OCI-LY1 (cell line): ENCODE results near the gene CYB5D1.

Experiments used
- H2AFZ ChIP-seq: fragments of 200-600 bp; sonication (generic), shearing (Covaris generic); 2 replicates; pipeline ENCODE4 v1.6.0; 2014; ENCODE audit warnings: antibody characterized with exemption, mild to moderate bottlenecking, low read length
- H3F3A ChIP-seq: fragments of 200-600 bp; sonication (generic), shearing (Covaris generic); 2 replicates; pipeline ENCODE4 v1.6.0; 2014; ENCODE audit warnings: mild to moderate bottlenecking, antibody characterized with exemption, low read length, moderate library complexity; ENCODE audit not compliant: insufficient read depth
- H3K27ac ChIP-seq: fragments of 200-600 bp; sonication (generic); 2 replicates; pipeline ENCODE4 v1.5.1; 2014; ENCODE audit warnings: low read length, mixed run types, mild to moderate bottlenecking, low read depth; ENCODE audit not compliant: poor library complexity, severe bottlenecking
- H3K27me3 ChIP-seq: fragments of 200-600 bp; sonication (generic); 2 replicates; pipeline ENCODE4 v1.6.0; 2014; ENCODE audit warnings: antibody characterized with exemption, mild to moderate bottlenecking, low read length, moderate library complexity; ENCODE audit not compliant: insufficient read depth
- H3K36me3 ChIP-seq: fragments of 200-600 bp; sonication (generic); 2 replicates; pipeline ENCODE4 v1.6.1; 2014; ENCODE audit warnings: mild to moderate bottlenecking, antibody characterized with exemption, low read length, moderate library complexity, mixed read lengths; ENCODE audit not compliant: insufficient read depth
- H3K4me1 ChIP-seq: fragments of 200-600 bp; sonication (generic); 2 replicates; pipeline ENCODE4 v1.5.1; 2014; ENCODE audit warnings: mild to moderate bottlenecking, low read length, moderate library complexity; ENCODE audit not compliant: insufficient read depth, severe bottlenecking
- H3K4me2 ChIP-seq: fragments of 200-600 bp; sonication (generic), shearing (Covaris generic); 2 replicates; pipeline ENCODE4 v1.6.1; 2014; ENCODE audit warnings: low read length
- H3K4me3 ChIP-seq: fragments of 200-600 bp; sonication (generic); 2 replicates; pipeline ENCODE4 v1.5.1; 2014; ENCODE audit warnings: low read length, low read depth, mild to moderate bottlenecking, mixed read lengths; ENCODE audit not compliant: poor library complexity, severe bottlenecking
- H3K79me2 ChIP-seq: fragments of 200-600 bp; shearing (Covaris generic); 2 replicates; pipeline ENCODE4 v1.6.1; 2016; ENCODE audit warnings: mixed run types, low read length, mixed read lengths; ENCODE audit not compliant: insufficient read depth
- H3K9ac ChIP-seq: fragments of 200-600 bp; sonication (generic), shearing (Covaris generic); 2 replicates; pipeline ENCODE4 v1.6.1; 2014; ENCODE audit warnings: mild to moderate bottlenecking, low read length, mixed read lengths
- H3K9me2 ChIP-seq: fragments of 200-600 bp; sonication (generic), shearing (Covaris generic); 2 replicates; pipeline ENCODE4 v1.6.1; 2014; ENCODE audit warnings: low read depth, mild to moderate bottlenecking, low read length, mixed read lengths
- H3K9me3 ChIP-seq: fragments of 200-600 bp; shearing (Covaris generic); 2 replicates; pipeline ENCODE4 v1.6.1; 2014; ENCODE audit warnings: low read length, mixed read lengths
- H4K20me1 ChIP-seq: fragments of 200-600 bp; sonication (generic), shearing (Covaris generic); 2 replicates; pipeline ENCODE4 v1.6.0; 2016; ENCODE audit warnings: mild to moderate bottlenecking, low read length; ENCODE audit not compliant: insufficient read depth
- EZH2 ChIP-seq: fragments of 200-600 bp; sonication (generic), shearing (Covaris generic); IDR thresholded peaks from 2 replicates; pipeline ENCODE4 v1.8.0; 2017; ENCODE audit warnings: borderline replicate concordance, mixed run types, mild to moderate bottlenecking, antibody characterized with exemption, low read length, moderate library complexity, mixed read lengths
- TF ChIP-seq, protein P1 (sequence below): fragments of 200-600 bp; sonication (generic), shearing (Covaris generic); IDR thresholded peaks from 2 replicates; pipeline ENCODE4 v1.5.1; 2017; ENCODE audit warnings: mild to moderate bottlenecking, antibody characterized with exemption, low read length, moderate library complexity, mixed read lengths

CYB5D1 gene

DNA sequence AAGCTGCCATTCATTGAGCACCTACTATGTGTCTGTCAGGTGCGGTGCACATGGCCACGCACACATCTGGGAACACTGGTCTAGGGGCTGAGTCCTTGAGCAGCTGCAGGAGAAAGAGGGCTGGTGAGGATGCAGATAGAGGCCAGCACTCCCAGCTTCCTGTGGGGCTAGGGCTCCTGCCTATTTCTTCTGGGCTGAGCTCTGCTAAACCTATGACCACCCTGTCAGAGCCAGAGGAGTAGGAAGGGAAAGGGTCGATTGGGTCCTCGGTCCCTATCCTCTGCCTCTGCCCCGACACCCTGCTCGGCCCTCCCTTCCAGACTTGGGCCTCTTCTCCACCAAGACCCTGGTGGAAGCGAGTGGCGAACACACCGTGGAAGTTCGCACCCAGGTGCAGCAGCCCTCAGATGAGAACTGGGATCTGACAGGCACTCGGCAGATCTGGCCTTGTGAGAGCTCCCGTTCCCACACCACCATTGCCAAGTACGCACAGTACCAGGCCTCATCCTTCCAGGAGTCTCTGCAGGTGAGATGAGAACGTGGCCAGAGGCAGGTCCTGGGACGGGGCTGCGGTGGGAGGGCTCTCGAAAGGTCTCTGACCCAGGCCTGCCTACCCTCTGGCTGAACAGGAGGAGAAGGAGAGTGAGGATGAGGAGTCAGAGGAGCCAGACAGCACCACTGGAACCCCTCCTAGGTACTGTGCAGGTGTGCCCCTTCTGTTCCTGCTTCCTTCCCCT, 6.9 kb upstream of the CYB5D1 start:
- Histone ChIP-seq H3K9ac (peak overlapping the region; percentile 70), H3K79me2 (no peaks in the 10 kb centered on the region), H3K36me3 (peaks cover 68% of the 10 kb centered on the region), H3F3A (peaks cover 6% of the 10 kb centered on the region), H3K27ac (peak overlapping the region; percentile 80), H3K4me3 (peak overlapping the region; percentile 66), H3K9me3 (no peaks in the 10 kb centered on the region), H3K27me3 (no peaks in the 10 kb centered on the region), H3K9me2 (no peaks in the 10 kb centered on the region), H3K4me2 (peak overlapping the region; percentile 90), H3K4me1 (peaks cover 35% of the 10 kb centered on the region), H2AFZ (no peak overlapping the region), H4K20me1 (no peaks in the 10 kb centered on the region)
- TF ChIP-seq, protein P1, sequence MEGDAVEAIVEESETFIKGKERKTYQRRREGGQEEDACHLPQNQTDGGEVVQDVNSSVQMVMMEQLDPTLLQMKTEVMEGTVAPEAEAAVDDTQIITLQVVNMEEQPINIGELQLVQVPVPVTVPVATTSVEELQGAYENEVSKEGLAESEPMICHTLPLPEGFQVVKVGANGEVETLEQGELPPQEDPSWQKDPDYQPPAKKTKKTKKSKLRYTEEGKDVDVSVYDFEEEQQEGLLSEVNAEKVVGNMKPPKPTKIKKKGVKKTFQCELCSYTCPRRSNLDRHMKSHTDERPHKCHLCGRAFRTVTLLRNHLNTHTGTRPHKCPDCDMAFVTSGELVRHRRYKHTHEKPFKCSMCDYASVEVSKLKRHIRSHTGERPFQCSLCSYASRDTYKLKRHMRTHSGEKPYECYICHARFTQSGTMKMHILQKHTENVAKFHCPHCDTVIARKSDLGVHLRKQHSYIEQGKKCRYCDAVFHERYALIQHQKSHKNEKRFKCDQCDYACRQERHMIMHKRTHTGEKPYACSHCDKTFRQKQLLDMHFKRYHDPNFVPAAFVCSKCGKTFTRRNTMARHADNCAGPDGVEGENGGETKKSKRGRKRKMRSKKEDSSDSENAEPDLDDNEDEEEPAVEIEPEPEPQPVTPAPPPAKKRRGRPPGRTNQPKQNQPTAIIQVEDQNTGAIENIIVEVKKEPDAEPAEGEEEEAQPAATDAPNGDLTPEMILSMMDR = no peak
- no peak for TF ChIP-seq EZH2

DNA sequence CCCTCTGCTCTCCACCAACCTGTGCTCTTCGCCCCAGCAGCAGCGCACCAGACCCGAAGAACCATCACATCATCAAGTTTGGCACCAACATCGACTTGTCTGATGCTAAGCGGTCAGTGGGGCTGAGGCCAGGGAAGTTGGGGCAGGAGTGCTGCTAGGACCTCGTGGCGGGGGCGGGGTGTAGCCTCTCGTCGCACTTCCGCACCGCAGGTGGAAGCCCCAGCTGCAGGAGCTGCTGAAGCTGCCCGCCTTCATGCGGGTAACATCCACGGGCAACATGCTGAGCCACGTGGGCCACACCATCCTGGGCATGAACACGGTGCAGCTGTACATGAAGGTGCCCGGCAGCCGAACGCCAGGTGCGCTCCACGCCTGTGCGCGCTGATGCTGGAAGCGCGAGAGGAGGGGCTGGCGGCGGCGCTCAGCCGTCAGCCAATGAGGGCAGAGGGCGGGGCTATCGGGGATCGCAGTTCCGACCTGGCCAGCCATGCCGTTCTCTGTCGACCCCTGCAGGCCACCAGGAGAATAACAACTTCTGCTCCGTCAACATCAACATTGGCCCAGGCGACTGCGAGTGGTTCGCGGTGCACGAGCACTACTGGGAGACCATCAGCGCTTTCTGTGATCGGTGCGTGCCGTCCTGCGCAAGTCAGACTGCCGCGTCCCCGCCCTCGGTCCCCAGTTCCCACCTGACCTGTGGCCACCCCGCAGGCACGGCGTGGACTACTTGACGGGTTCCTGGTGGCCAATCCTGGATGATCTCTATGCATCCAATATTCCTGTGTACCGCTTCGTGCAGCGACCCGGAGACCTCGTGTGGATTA, 6.2 kb upstream of the CYB5D1 start:
- no peak for TF ChIP-seq EZH2
- TF ChIP-seq, protein P1 = peak; percentile 89
- Histone ChIP-seq H3K4me2 (peak overlapping the region; percentile 90), H3K9me2 (no peaks in the 10 kb centered on the region), H3K36me3 (peaks cover 64% of the 10 kb centered on the region), H2AFZ (no peak overlapping the region), H4K20me1 (no peaks in the 10 kb centered on the region), H3K79me2 (no peaks in the 10 kb centered on the region), H3K4me1 (peaks cover 43% of the 10 kb centered on the region), H3K9me3 (no peaks in the 10 kb centered on the region), H3K27ac (peak overlapping the region; percentile 80), H3K4me3 (peak overlapping the region; percentile 66), H3K9ac (peak overlapping the region; percentile 70), H3K27me3 (no peaks in the 10 kb centered on the region), H3F3A (peaks cover 6% of the 10 kb centered on the region)

DNA sequence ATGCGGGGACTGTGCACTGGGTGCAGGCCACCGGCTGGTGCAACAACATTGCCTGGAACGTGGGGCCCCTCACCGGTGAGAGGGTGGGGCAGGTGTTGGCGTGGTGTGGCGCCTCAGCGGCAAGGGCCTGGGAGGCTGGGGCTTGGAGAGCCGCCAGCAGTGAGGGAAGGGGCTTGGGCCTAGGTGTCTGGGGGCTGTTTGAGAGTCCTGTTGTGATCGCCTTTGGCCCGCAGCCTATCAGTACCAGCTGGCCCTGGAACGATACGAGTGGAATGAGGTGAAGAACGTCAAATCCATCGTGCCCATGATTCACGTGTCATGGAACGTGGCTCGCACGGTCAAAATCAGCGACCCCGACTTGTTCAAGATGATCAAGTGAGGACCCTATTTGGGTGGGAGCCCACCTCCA, 5.5 kb upstream of the CYB5D1 start:
- no peak overlapping the region; the same call in 1 of the 2 replicates for H3K9ac ChIP-seq
- H2AFZ ChIP-seq = no peak overlapping the region
- H3K9me3 ChIP-seq = no peaks in the 10 kb centered on the region
- H4K20me1 ChIP-seq = no peaks in the 10 kb centered on the region
- peaks cover 6% of the 10 kb centered on the region for H3F3A ChIP-seq
- peak overlapping the region; percentile 90; the same call in 1 of the 2 replicates for H3K4me2 ChIP-seq
- TF ChIP-seq, protein P1 = no peak
- no peak for TF ChIP-seq EZH2
- peak overlapping the region; percentile 47 for H3K27ac ChIP-seq
- no peak overlapping the region for H3K4me3 ChIP-seq
- no peaks in the 10 kb centered on the region for H3K79me2 ChIP-seq
- H3K4me1 ChIP-seq = peaks cover 43% of the 10 kb centered on the region
- peaks cover 59% of the 10 kb centered on the region for H3K36me3 ChIP-seq
- H3K9me2 ChIP-seq = no peaks in the 10 kb centered on the region
- H3K27me3 ChIP-seq = no peaks in the 10 kb centered on the region
